ENCODE data around the gene FAM20C.

FAM20C gene

DNA sequence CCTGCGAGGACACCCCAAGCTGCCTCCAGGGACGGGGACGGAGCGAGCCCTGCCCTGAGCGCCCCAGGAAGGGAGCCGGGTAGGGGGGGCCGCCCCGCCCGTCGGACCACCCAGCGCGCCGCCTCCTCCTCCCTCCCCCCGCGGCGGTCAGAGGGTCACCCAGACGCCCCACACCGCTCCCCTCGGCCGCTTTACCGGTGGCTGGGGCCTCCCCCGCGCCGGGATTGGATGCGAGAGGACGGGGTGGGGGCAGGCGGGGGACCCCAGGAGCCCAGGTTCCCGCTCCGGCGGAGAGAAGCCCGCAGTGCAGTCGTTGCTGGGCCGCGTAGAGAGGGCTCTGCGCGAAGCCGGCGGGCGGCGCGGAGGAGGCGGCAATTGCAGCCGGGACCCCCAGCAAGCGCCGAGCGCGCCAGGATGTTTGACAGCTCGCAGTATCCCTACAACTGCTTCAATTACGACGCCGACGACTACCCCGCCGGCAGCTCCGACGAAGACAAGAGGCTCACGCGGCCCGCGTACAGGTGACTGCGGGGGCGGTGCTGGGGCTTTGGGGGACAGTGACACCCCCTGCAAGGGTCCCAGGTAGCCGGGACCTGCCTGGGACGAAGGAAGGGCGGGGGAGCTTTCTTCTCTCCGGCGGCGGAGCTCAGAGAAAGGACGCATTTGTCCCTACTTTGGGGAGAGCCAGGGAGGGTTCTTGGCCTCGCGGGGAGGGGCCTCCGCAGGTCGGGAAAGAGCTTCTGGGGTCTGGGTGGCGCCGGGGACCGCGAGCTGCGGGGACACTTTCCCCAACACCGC lies 97.6 kb downstream of the FAM20C start, which contains the start of gene FOXL3:
Gene FOXL3, plus strand, starts transcription at position 415 of the 798 bp plus-strand sequence. Its CDS starts 0 bp downstream, at position 415.
- no peak within 1 kb of the TSS for H3K23ac ChIP-seq (ENCODE audit: low read length)
- H4K5ac ChIP-seq (ENCODE audit: low read length) = no peak within 1 kb of the TSS
- H3K9ac ChIP-seq (ENCODE audit: low read length) = no peak within 1 kb of the TSS
- no peak for DNase-seq
- H3K18ac ChIP-seq (ENCODE audit: low read length) = no peak within 1 kb of the TSS
- H2BK5ac ChIP-seq (ENCODE audit: low read length) = no peak within 1 kb of the TSS
- H2BK15ac ChIP-seq (replicated peaks; ENCODE audit: low read depth) = no peak within 1 kb of the TSS
- no peak within 1 kb of the TSS for H2BK120ac ChIP-seq (ENCODE audit: low read depth, low read length)
- no CpG with 5 or more reads among the region's 79 CpGs for WGBS (ENCODE audit: extremely low coverage, insufficient coverage, low lambda C conversion rate)
- no peak within 1 kb of the TSS for H3K4me3 ChIP-seq (ENCODE audit: low read length)
- H2AK5ac ChIP-seq (ENCODE audit: low read length) = no peak within 1 kb of the TSS
- no peaks in the 10 kb centered on the region for H3K36me3 ChIP-seq (ENCODE audit: control insufficient read depth, insufficient read depth, low read length)
- H3K4me1 ChIP-seq (ENCODE audit: control insufficient read depth, low read depth, low read length) = no peaks in the 10 kb centered on the region
- no peaks in the 10 kb centered on the region for H3K79me2 ChIP-seq (ENCODE audit: control insufficient read depth, insufficient read depth, low read length)
- H3K27me3 ChIP-seq (ENCODE audit: insufficient read depth, low read length, poor library complexity) = peaks cover 23% of the 10 kb centered on the region
- no peaks in the 10 kb centered on the region for H3K79me1 ChIP-seq (ENCODE audit: low read length)
- H3K4me2 ChIP-seq (ENCODE audit: low read length) = no peak within 1 kb of the TSS
- H3K56ac ChIP-seq (ENCODE audit: low read length) = no peak within 1 kb of the TSS
- no peak within 1 kb of the TSS for H3K27ac ChIP-seq (ENCODE audit: low read depth, low read length)
- no peak within 1 kb of the TSS for H3K4ac ChIP-seq (ENCODE audit: low read depth, low read length)
- no peak within 1 kb of the TSS for H4K8ac ChIP-seq (ENCODE audit: low read depth, low read length)

DNA sequence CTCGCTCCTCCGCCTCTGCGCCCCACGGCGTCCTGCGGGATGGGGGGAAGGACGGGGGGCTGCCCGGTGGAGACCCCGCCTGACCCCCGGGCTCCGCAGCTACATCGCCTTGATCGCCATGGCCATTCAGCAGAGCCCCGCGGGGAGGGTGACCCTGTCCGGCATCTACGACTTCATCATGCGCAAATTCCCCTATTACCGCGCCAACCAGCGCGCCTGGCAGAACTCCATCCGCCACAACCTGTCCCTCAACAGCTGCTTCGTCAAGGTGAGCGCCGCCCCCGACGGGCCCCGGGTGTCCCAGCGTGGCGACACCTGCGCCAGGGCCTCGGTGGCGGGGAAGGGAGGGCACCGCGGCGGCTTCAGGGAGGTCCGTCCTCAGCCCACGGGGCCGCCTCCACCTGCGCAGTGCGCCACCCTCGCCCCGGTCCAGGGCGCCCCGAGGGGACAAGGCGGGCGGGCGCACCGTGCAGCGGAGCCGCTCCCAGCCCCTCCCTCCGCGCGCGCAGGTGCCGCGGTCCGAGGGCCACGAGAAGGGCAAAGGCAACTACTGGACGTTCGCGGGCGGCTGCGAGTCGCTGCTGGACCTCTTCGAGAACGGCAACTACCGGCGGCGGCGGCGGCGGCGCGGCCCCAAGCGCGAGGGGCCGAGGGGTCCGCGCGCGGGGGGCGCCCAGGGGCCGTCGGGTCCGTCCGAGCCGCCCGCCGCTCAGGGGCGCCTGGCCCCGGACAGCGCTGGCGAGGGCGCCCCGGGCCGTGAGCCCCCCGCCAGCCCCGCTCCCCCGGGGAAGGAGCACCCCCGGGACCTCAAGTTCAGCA lies 98.4 kb downstream of the FAM20C start:
- Histone ChIP-seq H2AK5ac (ENCODE audit: low read length) (no peak overlapping the region), H3K23ac (ENCODE audit: low read length) (no peak overlapping the region), H3K79me2 (ENCODE audit: control insufficient read depth, insufficient read depth, low read length) (no peaks in the 10 kb centered on the region), H3K27ac (ENCODE audit: low read depth, low read length) (no peak overlapping the region), H3K18ac (ENCODE audit: low read length) (no peak overlapping the region), H2BK120ac (ENCODE audit: low read depth, low read length) (no peak overlapping the region), H3K4me2 (ENCODE audit: low read length) (no peak overlapping the region), H3K79me1 (ENCODE audit: low read length) (no peaks in the 10 kb centered on the region), H3K56ac (ENCODE audit: low read length) (no peak overlapping the region), H4K5ac (ENCODE audit: low read length) (no peak overlapping the region), H2BK5ac (ENCODE audit: low read length) (no peak overlapping the region), H3K36me3 (ENCODE audit: control insufficient read depth, insufficient read depth, low read length) (no peaks in the 10 kb centered on the region), H3K27me3 (ENCODE audit: insufficient read depth, low read length, poor library complexity) (peaks cover 23% of the 10 kb centered on the region), H3K9ac (ENCODE audit: low read length) (no peak overlapping the region), H3K4me1 (ENCODE audit: control insufficient read depth, low read depth, low read length) (no peaks in the 10 kb centered on the region), H3K4me3 (ENCODE audit: low read length) (no peak overlapping the region), H3K4ac (ENCODE audit: low read depth, low read length) (no peak overlapping the region), H4K8ac (ENCODE audit: low read depth, low read length) (no peak overlapping the region), H2BK15ac (replicated peaks; ENCODE audit: low read depth) (no peak overlapping the region)
- no CpG with 5 or more reads among the region's 102 CpGs for WGBS (ENCODE audit: extremely low coverage, insufficient coverage, low lambda C conversion rate)
- DNase-seq = no peak

GRCh38 chr7:291373-292092 lies 99.2 kb downstream of the FAM20C start:
- no peak for DNase-seq
- H3K23ac ChIP-seq (ENCODE audit: low read length) = no peak overlapping the region

GRCh38 chr7:292226-292625 lies 99.9 kb downstream of the FAM20C start:
- Histone ChIP-seq H3K9ac (ENCODE audit: low read length) (no peak overlapping the region), H2BK120ac (ENCODE audit: low read depth, low read length) (no peak overlapping the region), H2BK5ac (ENCODE audit: low read length) (no peak overlapping the region), H3K79me2 (ENCODE audit: control insufficient read depth, insufficient read depth, low read length) (no peaks in the 10 kb centered on the region), H3K4me1 (ENCODE audit: control insufficient read depth, low read depth, low read length) (no peaks in the 10 kb centered on the region), H3K36me3 (ENCODE audit: control insufficient read depth, insufficient read depth, low read length) (no peaks in the 10 kb centered on the region), H2BK15ac (replicated peaks; ENCODE audit: low read depth) (no peak overlapping the region), H3K4me3 (ENCODE audit: low read length) (no peak overlapping the region), H3K4ac (ENCODE audit: low read depth, low read length) (no peak overlapping the region), H4K8ac (ENCODE audit: low read depth, low read length) (no peak overlapping the region), H3K27ac (ENCODE audit: low read depth, low read length) (no peak overlapping the region), H3K79me1 (ENCODE audit: low read length) (no peaks in the 10 kb centered on the region), H3K27me3 (ENCODE audit: insufficient read depth, low read length, poor library complexity) (peaks cover 23% of the 10 kb centered on the region), H2AK5ac (ENCODE audit: low read length) (no peak overlapping the region), H3K23ac (ENCODE audit: low read length) (no peak overlapping the region), H4K5ac (ENCODE audit: low read length) (no peak overlapping the region), H3K56ac (ENCODE audit: low read length) (no peak overlapping the region), H3K18ac (ENCODE audit: low read length) (no peak overlapping the region), H3K4me2 (ENCODE audit: low read length) (no peak overlapping the region)
- WGBS (ENCODE audit: extremely low coverage, insufficient coverage, low lambda C conversion rate) = no CpG with 5 or more reads among the region's 7 CpGs
- no peak for DNase-seq

More at GRCh38 chr7:291373-292092, 99.2 kb downstream of the FAM20C start:
- Histone ChIP-seq H3K36me3 (ENCODE audit: control insufficient read depth, insufficient read depth, low read length) (no peaks in the 10 kb centered on the region), H3K56ac (ENCODE audit: low read length) (no peak overlapping the region), H3K79me1 (ENCODE audit: low read length) (no peaks in the 10 kb centered on the region), H3K4ac (ENCODE audit: low read depth, low read length) (no peak overlapping the region), H3K9ac (ENCODE audit: low read length) (no peak overlapping the region), H3K4me3 (ENCODE audit: low read length) (no peak overlapping the region), H4K5ac (ENCODE audit: low read length) (no peak overlapping the region), H3K18ac (ENCODE audit: low read length) (no peak overlapping the region), H3K27ac (ENCODE audit: low read depth, low read length) (no peak overlapping the region), H2BK15ac (replicated peaks; ENCODE audit: low read depth) (no peak overlapping the region), H2BK120ac (ENCODE audit: low read depth, low read length) (no peak overlapping the region), H2AK5ac (ENCODE audit: low read length) (no peak overlapping the region), H2BK5ac (ENCODE audit: low read length) (no peak overlapping the region), H3K4me2 (ENCODE audit: low read length) (no peak overlapping the region), H3K27me3 (ENCODE audit: insufficient read depth, low read length, poor library complexity) (peaks cover 23% of the 10 kb centered on the region), H4K8ac (ENCODE audit: low read depth, low read length) (no peak overlapping the region), H3K79me2 (ENCODE audit: control insufficient read depth, insufficient read depth, low read length) (no peaks in the 10 kb centered on the region), H3K4me1 (ENCODE audit: control insufficient read depth, low read depth, low read length) (no peaks in the 10 kb centered on the region)
- WGBS (ENCODE audit: extremely low coverage, insufficient coverage, low lambda C conversion rate) = no CpG with 5 or more reads among the region's 21 CpGs

DNA sequence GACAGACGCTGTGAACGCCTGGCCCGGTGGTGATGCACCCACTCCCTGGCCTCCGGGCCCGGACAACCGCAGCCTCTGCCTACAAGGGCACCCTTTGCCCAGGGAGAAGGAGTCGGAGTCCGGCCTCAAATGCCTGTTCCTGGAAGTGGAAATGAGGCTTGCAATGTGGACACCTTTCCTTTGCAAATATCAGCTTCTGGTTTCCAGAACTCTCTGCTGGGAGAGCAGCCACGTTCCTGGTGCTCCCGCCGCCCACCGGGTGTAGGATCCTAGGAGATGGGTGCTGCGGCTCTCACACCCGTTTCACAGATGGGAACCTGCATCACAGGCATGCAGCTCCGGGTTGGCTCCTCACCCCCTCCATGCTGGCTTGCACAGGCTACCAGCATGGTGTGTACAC lies 100.5 kb downstream of the FAM20C start:
- DNase-seq = no peak
- H3K27me3 ChIP-seq (ENCODE audit: insufficient read depth, low read length, poor library complexity) = peaks cover 23% of the 10 kb centered on the region
- H4K8ac ChIP-seq (ENCODE audit: low read depth, low read length) = no peak overlapping the region
- no peaks in the 10 kb centered on the region for H3K4me1 ChIP-seq (ENCODE audit: control insufficient read depth, low read depth, low read length)
- no peaks in the 10 kb centered on the region for H3K36me3 ChIP-seq (ENCODE audit: control insufficient read depth, insufficient read depth, low read length)
- no peak overlapping the region for H3K9ac ChIP-seq (ENCODE audit: low read length)
- H3K4ac ChIP-seq (ENCODE audit: low read depth, low read length) = no peak overlapping the region
- H2BK120ac ChIP-seq (ENCODE audit: low read depth, low read length) = no peak overlapping the region
- WGBS (ENCODE audit: extremely low coverage, insufficient coverage, low lambda C conversion rate) = no CpG with 5 or more reads among the region's 15 CpGs
- no peak overlapping the region for H3K4me2 ChIP-seq (ENCODE audit: low read length)
- no peak overlapping the region for H3K56ac ChIP-seq (ENCODE audit: low read length)
- H3K79me1 ChIP-seq (ENCODE audit: low read length) = no peaks in the 10 kb centered on the region
- H3K18ac ChIP-seq (ENCODE audit: low read length) = no peak overlapping the region
- no peak overlapping the region for H4K5ac ChIP-seq (ENCODE audit: low read length)
- no peak overlapping the region for H2BK15ac ChIP-seq (replicated peaks; ENCODE audit: low read depth)
- H3K23ac ChIP-seq (ENCODE audit: low read length) = no peak overlapping the region
- no peak overlapping the region for H3K27ac ChIP-seq (ENCODE audit: low read depth, low read length)
- H3K4me3 ChIP-seq (ENCODE audit: low read length) = no peak overlapping the region
- H2BK5ac ChIP-seq (ENCODE audit: low read length) = no peak overlapping the region
- no peaks in the 10 kb centered on the region for H3K79me2 ChIP-seq (ENCODE audit: control insufficient read depth, insufficient read depth, low read length)
- H2AK5ac ChIP-seq (ENCODE audit: low read length) = no peak overlapping the region

All from mesendoderm (in vitro differentiated cells).